ENCODE data around the gene SAMD4B.

DNA sequence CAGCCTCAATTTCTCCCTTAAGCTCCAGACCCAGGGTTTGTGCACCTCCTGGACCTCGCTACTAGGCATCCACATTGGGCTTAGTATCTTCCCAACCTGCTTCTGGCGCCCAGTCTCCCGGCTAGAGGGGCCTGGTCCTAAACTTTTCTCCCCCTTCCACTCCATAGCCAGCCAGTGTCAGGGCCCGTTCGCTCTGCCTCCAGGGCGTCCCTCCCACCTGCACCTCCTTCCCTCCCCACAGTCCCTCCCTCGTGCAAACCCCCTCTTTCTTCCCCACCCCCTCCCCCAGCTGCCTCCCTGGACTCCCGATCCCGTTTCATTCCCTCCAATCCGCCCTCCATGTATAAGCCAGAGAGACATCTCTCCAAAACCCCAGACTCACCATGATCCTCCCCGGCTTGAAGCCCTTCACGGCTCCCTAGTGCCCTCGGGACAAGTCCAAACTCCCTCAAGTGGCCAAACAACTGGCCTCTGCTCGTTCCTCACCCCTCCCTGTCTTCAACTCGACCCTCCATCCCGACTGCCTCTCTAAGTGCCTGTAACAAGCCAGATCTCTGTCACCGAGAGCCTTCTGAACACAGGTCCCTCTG, 997 bp upstream of the SAMD4B start:
- TF ChIP-seq CTCF (IDR thresholded peaks at IDR 0.05; ENCODE audit: low read length): no peak
- no peak for TF ChIP-seq EZH2 (IDR thresholded peaks at IDR 0.05; ENCODE audit: borderline replicate concordance, low read length)
